Stimulated activated CD8-positive, alpha-beta memory T cell treated with anti-CD3 and anti-CD28 coated beads, Interleukin-7, amount 100 ng/mL, for 4 hours (primary cell): Measurements from ENCODE around the gene SLC9A5.
A peak's percentile ranks its signal among the peaks of the same experiment; 100 is the strongest.

Experiments used
- DNase-seq, 2 donors: peaks; one replicate each; pipeline ENCODE4 v3.0.0-alpha.2; 2020; ENCODE audit warnings: low read depth in 2 of 2

The SLC9A5 gene

GRCh38 chr16:67213197-67214019, 35.4 kb upstream of the SLC9A5 start:
- DNase-seq: no peak

- DNase-seq: no peak
These were observed 33.1 kb upstream of the SLC9A5 start for GRCh38 chr16:67215706-67216105.

- no peak for DNase-seq
These were observed 31.9 kb upstream of the SLC9A5 start for GRCh38 chr16:67216612-67217490.

GRCh38 chr16:67223992-67224391, 24.8 kb upstream of the SLC9A5 start:
- DNase-seq: no peak

DNA sequence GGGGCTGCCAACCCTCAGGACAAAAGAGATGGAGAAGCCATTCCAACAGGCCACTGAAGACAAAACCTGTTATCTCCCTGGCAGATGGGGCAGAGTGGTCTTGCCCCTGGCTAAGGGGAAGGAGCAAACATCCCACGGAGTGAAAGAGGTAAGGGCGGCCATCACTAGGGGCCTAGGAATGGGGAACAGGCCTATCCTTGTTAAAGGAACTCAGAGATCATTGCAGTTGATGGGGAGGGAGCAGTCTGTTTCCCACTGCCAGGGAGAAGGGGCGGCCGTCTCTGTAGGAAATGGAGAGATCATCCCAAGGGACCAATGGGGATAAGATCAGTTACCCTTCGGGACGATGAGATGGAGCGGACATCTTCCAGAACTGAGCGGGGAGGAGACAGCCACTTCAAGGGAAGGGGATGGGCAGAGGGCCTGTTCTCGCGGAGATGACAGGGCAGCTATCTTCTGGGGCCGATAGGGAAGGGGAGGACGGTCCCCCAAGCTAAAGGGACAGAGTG, 22.4 kb upstream of the SLC9A5 start:
- DNase-seq: no peak

DNA sequence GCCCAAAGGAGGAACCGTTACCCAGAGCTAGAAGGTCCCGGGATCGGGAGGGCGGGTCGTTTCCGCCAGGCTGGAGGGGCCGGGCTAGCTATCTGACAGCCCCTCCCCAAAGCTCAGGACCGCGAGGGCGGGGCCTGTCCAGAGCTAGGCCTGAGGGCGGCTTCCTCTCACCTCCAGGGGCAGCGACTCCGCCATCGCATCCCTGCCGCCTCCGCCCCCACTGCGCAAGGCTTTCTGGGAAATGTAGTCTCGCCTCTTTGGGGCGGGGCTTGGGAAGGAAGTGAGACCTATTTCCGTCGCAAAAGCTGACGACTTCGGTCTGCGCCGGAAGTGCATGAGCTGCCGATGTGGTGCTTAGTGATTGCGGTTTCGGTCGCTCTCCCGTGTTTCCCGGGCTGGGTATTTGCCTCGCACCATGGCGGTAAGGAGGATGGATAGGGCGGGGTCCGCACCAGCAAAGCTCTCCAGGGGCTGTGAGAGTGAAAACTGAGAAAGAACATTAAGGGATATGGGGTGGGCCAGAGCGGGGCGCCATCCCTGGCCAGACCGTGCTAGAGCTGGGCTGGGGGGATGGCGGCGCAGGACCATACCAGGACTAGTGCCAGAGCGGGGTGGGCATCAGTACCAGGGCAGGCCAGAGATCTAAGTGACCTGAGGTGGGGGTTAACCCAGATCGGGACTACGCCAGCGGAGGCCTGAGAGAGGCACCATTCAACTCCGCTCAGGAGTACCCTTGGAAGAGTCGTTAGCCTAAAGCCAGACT, 21.8 kb upstream of the SLC9A5 start, which contains the start of gene TMEM208:
TMEM208 (plus strand) TSS at position 327 of the 763 bp plus-strand sequence; CDS start at position 416, 89 bp downstream.
- peak; percentile 96 for DNase-seq

DNA sequence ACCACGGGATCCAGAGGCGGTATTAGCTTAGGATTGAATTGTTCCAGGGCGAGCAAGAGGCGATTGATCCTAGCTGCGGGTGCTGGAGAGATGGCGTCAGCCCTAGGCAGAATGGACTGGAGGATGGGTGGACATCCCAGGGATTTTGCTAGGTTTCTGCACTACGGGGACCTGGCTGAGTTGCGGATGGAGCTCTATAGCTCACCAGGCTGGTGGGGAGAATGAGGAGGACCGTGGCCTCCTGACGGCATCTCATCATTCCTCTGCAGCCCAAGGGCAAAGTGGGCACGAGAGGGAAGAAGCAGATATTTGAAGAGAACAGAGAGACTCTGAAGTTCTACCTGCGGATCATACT, 21.2 kb upstream of the SLC9A5 start:
- no peak for DNase-seq

GRCh38 chr16:67228034-67228785, 20.6 kb upstream of the SLC9A5 start:
- DNase-seq: no peak

DNA sequence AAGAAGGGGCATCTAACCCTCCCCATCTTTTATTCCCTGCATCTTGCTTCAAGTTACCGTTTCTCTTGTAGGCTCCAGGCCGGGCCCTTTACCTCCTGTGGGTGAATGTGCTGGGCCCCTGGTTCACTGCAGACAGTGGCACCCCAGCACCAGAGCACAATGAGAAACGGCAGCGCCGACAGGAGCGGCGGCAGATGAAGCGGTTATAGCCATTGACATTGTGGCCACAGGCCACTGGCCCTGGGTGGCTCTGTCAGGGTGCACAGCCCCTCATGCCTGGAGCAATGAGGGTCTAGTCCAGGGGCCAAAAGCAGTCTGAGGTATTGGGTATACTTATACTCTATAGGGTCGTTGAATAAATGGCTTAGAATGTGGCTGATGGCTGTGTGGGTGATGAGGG, 19.9 kb upstream of the SLC9A5 start:
- no peak for DNase-seq

DNA sequence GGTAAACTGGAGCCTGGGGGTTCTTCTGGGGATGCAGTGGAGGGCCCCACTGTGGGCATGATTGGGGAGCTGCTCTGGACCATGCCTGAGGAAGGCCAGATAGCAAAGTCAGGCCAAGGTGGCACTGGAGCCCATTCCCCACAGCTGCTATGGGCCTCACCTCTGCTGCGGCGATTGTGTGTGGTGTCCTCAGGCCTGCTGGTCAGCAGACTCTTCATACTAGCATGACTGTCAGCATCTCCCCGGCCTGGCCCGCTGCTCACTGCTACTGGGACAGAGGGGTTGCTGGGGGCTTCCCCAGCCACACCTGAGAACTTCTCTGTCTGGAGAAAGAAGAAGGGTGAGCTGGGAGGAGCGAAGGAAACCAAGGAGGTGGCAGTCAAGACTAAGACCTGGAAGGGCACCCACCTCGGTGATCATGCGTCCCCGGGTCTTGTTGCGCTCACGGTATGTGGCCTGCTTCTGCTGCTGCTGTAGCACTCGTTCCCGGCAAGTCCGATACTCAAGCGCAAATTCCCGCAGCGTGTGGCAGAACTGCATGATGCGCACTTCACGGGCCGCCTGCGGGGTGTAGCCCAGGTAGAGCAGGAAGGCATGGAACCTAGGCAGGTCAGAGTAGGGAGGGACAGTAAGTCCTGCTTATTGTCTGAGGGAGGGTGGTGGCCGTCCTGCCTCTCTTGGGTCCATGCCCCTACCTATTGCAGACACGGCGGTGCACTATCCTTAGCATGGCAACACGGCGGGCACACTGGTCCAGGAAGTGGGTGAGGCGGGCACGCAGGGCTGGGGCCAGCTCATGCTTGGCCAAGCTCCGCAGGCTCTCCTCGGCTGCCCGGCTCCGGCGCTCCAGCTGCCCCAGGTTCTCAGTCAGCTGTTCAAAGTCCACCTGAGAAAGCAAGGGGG, 18.6 kb upstream of the SLC9A5 start:
- no peak for DNase-seq

DNA sequence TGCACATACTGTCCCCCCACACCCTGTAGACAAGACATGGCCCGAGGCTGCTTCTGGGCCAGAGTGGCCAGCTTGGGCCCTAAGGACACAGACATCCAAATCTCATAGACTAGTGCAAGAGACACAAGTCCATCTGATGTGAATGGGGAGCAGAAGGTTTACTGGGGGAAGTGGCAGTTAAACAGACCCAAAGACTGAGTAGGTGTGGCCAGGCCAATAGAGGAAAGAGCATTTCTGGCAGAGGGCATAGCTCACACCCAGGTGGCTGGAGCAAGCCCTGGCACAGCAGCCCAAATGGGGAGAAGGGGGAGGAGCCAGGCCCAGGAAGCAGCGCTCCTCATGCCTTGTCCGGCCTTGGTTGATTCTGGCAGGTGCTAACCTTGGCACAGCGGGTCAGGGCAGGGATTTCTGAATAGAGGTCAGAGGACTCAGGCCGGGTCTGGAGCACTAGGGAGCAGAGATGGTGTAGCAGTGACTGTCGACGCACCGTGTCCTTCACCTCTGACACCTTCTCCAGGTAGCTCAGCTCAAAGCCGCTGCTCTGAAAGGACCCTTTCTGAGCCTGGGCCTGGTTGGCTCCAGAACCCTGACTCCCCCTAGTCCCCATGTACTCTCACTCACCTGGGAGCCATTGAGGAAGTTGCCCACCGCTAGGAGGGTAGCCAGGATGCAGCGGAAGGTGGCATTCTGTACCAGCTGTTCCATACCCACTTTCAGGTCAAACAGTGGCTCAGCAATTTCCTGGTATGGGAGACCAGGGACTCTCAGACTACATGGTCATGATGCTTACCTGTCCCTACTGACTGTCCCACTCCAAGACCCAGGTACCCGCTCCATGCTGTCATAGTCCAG, 17.7 kb upstream of the SLC9A5 start:
- no peak for DNase-seq

DNA sequence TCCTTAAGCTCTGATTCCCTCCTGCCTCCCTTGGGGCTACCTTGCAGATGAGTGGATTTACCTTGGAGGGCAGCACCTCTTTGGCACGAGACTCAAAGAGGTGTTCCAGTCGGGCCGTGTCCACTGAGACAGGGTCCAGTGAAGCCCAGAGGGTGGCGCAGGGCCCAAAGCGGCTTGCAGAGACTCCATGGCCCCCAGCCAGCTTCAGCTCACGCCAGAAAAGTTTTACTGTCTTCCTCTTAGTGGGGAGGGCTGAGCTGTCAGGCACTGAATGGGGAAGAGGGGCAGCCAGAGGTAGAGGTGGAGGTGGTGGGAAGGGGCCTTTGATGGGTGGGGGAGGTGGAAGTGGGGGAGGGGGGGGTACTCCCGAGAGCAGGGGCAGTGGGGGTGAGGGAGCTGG, 15.2 kb upstream of the SLC9A5 start:
- no peak for DNase-seq

DNA sequence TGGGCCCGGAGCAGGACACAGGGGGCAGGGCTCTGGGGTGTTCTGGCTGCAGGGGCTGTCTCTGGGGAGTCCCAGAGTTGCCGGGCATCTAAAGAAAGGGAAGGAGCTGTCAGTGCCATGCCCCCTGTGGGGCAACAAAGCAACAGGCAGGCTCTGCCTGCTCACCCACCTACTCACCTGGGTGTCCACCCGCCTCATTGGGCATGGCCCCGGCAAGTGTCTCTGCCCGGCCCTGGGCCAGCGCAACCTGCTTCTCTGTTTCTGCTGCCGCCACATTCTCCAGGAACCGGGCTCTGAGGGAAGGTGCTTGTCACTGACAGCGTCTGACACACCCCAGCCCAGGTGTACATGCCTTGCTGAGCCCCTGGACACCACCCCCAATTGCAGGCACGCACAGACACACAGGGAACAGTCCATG, 14.6 kb upstream of the SLC9A5 start:
- DNase-seq: no peak

- DNase-seq: no peak
These were observed 12.8 kb upstream of the SLC9A5 start for GRCh38 chr16:67235816-67236562.

DNA sequence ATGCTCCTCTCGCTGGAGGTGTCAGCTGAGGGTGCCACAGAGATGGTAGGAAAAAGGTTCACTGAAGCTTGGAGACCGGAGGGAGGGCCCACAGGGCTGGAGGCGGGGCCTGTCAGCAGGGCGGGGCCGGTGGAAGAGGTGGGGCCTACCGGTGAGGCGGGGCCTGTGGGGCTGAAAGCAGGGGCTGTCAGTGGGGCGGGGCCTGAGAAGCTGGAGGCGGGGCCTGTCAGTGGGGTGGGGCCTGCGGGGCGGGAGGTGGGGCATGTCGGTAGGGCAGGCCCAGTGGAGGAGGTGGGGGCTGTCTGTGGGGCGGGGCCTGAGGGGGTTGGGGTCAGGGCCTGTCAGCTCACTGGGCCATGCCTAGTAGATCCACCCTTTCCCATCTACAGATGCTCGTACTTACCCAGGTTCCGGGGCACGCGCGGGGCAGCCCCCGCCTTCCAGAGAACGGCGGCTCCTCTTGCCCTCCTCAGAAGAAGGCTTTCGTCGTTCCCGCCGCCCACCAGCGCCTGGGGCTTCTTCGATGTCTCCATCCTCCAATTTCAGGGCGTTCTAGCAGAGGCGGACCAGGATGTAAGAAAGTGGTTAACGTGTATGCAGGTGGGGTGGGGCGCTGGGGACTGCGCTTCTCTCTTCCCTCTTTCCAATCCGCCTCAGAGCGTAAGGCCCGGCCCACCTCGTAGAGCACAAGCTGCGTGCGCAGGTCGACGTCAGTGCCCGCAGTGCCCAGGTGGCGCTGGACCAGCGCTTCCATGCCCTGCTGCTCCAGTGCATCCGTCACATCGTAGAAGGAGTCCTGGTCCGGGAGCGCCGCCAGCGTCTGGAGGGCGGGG, 12.0 kb upstream of the SLC9A5 start:
- peak; percentile 38 to 41 for DNase-seq

DNA sequence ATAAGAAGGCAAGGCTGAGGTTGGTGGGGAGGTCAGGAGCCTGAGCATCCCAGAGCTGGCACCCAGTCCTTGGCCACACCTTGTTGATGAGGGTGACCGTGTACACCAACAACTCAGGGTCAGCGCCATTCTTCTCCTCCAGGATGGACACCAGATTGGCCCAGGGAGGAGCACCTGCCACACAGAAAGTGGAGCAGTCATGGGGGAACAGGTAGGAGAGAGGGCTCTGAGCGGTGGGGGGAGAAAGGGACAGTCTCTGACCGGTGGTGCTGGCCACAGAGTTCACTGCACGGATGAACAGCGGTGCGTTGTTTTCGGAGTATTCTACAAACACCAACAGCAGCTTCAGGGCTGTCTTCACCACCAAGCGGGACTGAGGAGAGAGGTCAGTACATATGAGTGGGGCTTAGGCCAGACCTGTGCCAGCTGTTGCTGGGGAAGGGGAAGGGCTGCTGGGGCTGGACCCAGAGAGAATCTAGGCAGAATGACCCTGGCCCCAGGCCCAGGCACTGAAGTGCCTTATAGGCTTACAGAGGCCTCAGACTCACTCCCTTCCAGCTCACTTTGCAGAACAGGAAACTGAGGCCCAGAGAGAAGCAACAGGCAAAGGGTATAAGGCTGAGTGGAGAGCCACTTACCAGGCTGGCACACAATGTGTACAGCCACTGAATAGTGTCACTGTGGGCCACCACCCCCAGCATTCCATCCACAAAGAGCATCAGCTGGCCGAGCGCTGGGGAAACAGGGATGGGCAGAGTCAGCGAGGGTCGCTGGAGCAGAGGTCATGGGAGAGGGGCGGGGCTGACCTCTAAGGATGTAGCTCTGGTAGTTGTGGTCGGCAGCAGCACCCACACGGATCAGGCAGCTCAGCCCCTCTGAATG, 11.1 kb upstream of the SLC9A5 start:
- DNase-seq: no peak

- DNase-seq: no peak
These were observed 10.6 kb upstream of the SLC9A5 start for GRCh38 chr16:67238278-67238575.
